Body of pancreas (tissue), 4 donors: Measurements from ENCODE around the gene FSTL5. TPM values are rescaled to one million over a fixed set of nuclear protein-coding genes. Genes with fewer than 3 reads are reported as not detected.

Source experiments
- ATAC-seq: fragments of 150-250 bp; one replicate; pipeline ENCODE4 v1.9.1; 2016
- DNase-seq, 4 donors: peaks; one replicate each; pipeline ENCODE4 v3.0.0-alpha.2; 2019
- H3K27ac ChIP-seq, 4 donors: fragments of 200-600 bp; sonication (generic); 1 replicate in 3 of 4; 2 replicates in 1 of 4; pipeline versions ENCODE4 v1.5.1 to v1.6.1; 2016 to 2019; ENCODE audit warnings: mild to moderate bottlenecking in 1 of 4, mixed read lengths in 1 of 4, moderate library complexity in 1 of 4
- H3K27me3 ChIP-seq, 2 donors: fragments of 200-600 bp; sonication (generic); one replicate each; pipeline ENCODE4 v1.6.0; 2016; ENCODE audit warnings: mild to moderate bottlenecking in 1 of 2
- H3K36me3 ChIP-seq, 2 donors: fragments of 200-600 bp; sonication (generic); replicated peaks in 1 of 2; 2 replicates each; pipeline ENCODE4 v1.5.1; 2016; ENCODE audit warnings: low read depth in 2 of 2; ENCODE audit not compliant: insufficient read depth in 1 of 2
- H3K4me1 ChIP-seq: fragments of 200-600 bp; sonication (generic); one replicate; pipeline ENCODE4 v1.6.0; 2016
- H3K4me3 ChIP-seq, 2 donors: fragments of 200-600 bp; sonication (generic); 1 replicate in 1 of 2; 2 replicates in 1 of 2; pipeline ENCODE4 v1.5.1; 2016 to 2019
- H3K9me3 ChIP-seq, 3 donors: fragments of 200-600 bp; sonication (generic); 1 replicate in 2 of 3; 2 replicates in 1 of 3; pipeline ENCODE4 v1.5.1; 2016
- CTCF ChIP-seq, 7 experiments: fragments of 450-650 bp in 4 of 7; fragments of 200-600 bp in 3 of 7; sonication (generic) in 3 of 7; IDR thresholded peaks; one replicate each; pipeline ENCODE4 v1.5.1; 2016 to 2019; ENCODE audit warnings: antibody characterized with exemption in 7 of 7
- POLR2A ChIP-seq, 3 donors: fragments of 450-650 bp; IDR thresholded peaks; one replicate each; pipeline ENCODE4 v1.6.1; 2016; ENCODE audit warnings: antibody characterized with exemption in 3 of 3, mild to moderate bottlenecking in 2 of 3
- WGBS, 2 donors: methylation state at CpG; one replicate each; pipeline ENCODE4 v1.1.5; 2017; 5-methylcytosine and 5-hydroxymethylcytosine counted together
- intact Hi-C: fragments of 100-400 bp; cut with DNase I; formaldehyde crosslinking; loops from one replicate; pipeline ENCODE4 v1.15.1; 2023
- total RNA-seq, 2 donors: library from RNA; depleted of rRNA; stranded (reverse); fragments of >200 nt; gene quantifications; one replicate each; pipeline ENCODE4 v1.1.0, GENCODE V29; 2016

Gene FSTL5
- total RNA-seq, 2 donors from 2014 or later = 1.3 TPM; not detected in 1

GRCh38 chr4:161444626-161445025, 719.2 kb downstream of the FSTL5 start:
- Histone ChIP-seq H3K27ac (no peak overlapping the region), H3K9me3 (no peaks in the 10 kb centered on the region), H3K36me3 (no peaks in the 10 kb centered on the region), H3K27me3 (no peaks in the 10 kb centered on the region), H3K4me1 (no peaks in the 10 kb centered on the region), H3K4me3 (no peak overlapping the region)
- intact Hi-C loops = no loop called here
- WGBS, 2 donors = 48 to 71% methylated on average over 1 of the region's 1 CpG
- ATAC-seq (no peak), DNase-seq (no peak)
- TF ChIP-seq CTCF (IDR thresholded peaks at IDR 0.05) (no peak), POLR2A (IDR thresholded peaks at IDR 0.05) (no peak)

GRCh38 chr4:161442921-161443320, 720.9 kb downstream of the FSTL5 start:
- H3K4me1 ChIP-seq = no peaks in the 10 kb centered on the region
- TF ChIP-seq POLR2A (IDR thresholded peaks at IDR 0.05) (no peak), CTCF (IDR thresholded peaks at IDR 0.05) (no peak)
- no peaks in the 10 kb centered on the region for H3K27me3 ChIP-seq
- ATAC-seq = no peak
- WGBS, 2 donors = 80 to 92% methylated on average over 1 of the region's 1 CpG
- intact Hi-C loops = no loop called here
- H3K4me3 ChIP-seq = no peak overlapping the region
- no peak for DNase-seq
- H3K27ac ChIP-seq = no peak overlapping the region
- H3K36me3 ChIP-seq = no peaks in the 10 kb centered on the region
- no peaks in the 10 kb centered on the region for H3K9me3 ChIP-seq

- H3K27ac ChIP-seq = no peak overlapping the region
- intact Hi-C loops = no loop called here
- ATAC-seq (no peak), DNase-seq (no peak)
- no peaks in the 10 kb centered on the region for H3K9me3 ChIP-seq
- no peaks in the 10 kb centered on the region for H3K4me1 ChIP-seq
- H3K4me3 ChIP-seq = no peak overlapping the region
- H3K27me3 ChIP-seq = no peaks in the 10 kb centered on the region
- WGBS, 2 donors = 85 to 87% methylated on average over 2 of the region's 2 CpGs
- TF ChIP-seq CTCF (IDR thresholded peaks at IDR 0.05) (no peak), POLR2A (IDR thresholded peaks at IDR 0.05) (no peak)
- no peaks in the 10 kb centered on the region for H3K36me3 ChIP-seq
Observed at GRCh38 chr4:161438096-161438495, 725.7 kb downstream of the FSTL5 start.

- Histone ChIP-seq H3K4me3 (no peak overlapping the region), H3K9me3 (peaks cover 0 to 4% (median 0%) of the 10 kb centered on the region in 3 donors), H3K4me1 (no peaks in the 10 kb centered on the region), H3K27ac (no peak overlapping the region), H3K36me3 (no peaks in the 10 kb centered on the region), H3K27me3 (no peaks in the 10 kb centered on the region)
- DNase-seq = no peak
- no peak for ATAC-seq
- intact Hi-C loops = no loop called here
- 74 to 82% methylated on average over 13 of the region's 13 CpGs for whole genome bisulfite sequencing, 2 donors
- TF ChIP-seq CTCF (IDR thresholded peaks at IDR 0.05) (no peak), POLR2A (IDR thresholded peaks at IDR 0.05) (no peak)
Observed at GRCh38 chr4:161428180-161428965, 735.4 kb downstream of the FSTL5 start.

- DNase-seq = peak in 2 of 4 donors; percentile 6 to 44
- Histone ChIP-seq H3K9me3 (no peaks in the 10 kb centered on the region), H3K4me3 (no peak overlapping the region), H3K4me1 (no peaks in the 10 kb centered on the region), H3K27me3 (no peaks in the 10 kb centered on the region), H3K27ac (no peak overlapping the region), H3K36me3 (no peaks in the 10 kb centered on the region)
- peak; percentile 69 for ATAC-seq
- intact Hi-C loops = no loop called here
- peak in 5 of 7 experiments; percentile 6 to 53 (median 31) for TF ChIP-seq CTCF (IDR thresholded peaks at IDR 0.05)
- TF ChIP-seq POLR2A (IDR thresholded peaks at IDR 0.05) = no peak
- 14 to 22% methylated on average over 1 of the region's 1 CpG for WGBS, 2 donors
Observed at GRCh38 chr4:161419822-161420221, 744.0 kb downstream of the FSTL5 start.
